Fibroblast of the conjunctiva (primary cell): Measurements from ENCODE around the gene PRKCA.
"Not testable (repeated sequence)": the region's sequence is repeated elsewhere in the genome, so short reads cannot be mapped to it uniquely, and the experiment has no call there.

ENCODE experiments used
- DNase-seq: peaks from one replicate; pipeline ENCODE4 v3.0.0-alpha.2; 2010; ENCODE audit warnings: low read depth

PRKCA gene

GRCh38 chr17:66301864-66302741 is at the start of gene PRKCA:
Gene PRKCA (plus strand): TSS chr17:66302613.
- peak; percentile 44 for DNase-seq

- not testable (repeated sequence) for DNase-seq
These were observed 49.0 kb upstream of the PRKCA start for GRCh38 chr17:66253458-66253857.

GRCh38 chr17:66255112-66255511 is 47.3 kb upstream of the PRKCA start:
- peak; percentile 80 for DNase-seq

- no peak for DNase-seq
These were observed 46.9 kb upstream of the PRKCA start for GRCh38 chr17:66255527-66255971.

- no peak for DNase-seq
These were observed 42.1 kb upstream of the PRKCA start for GRCh38 chr17:66260275-66260674.

GRCh38 chr17:66260688-66261087 is 41.7 kb upstream of the PRKCA start:
- DNase-seq, result no peak

- DNase-seq, result no peak
These were observed 39.6 kb upstream of the PRKCA start for GRCh38 chr17:66262767-66263166.

- no peak for DNase-seq
These were observed 37.7 kb upstream of the PRKCA start for GRCh38 chr17:66264696-66265095.

GRCh38 chr17:66268247-66268927 is 34.0 kb upstream of the PRKCA start:
- peak; percentile 78 for DNase-seq

- DNase-seq, result no peak
These were observed 32.3 kb upstream of the PRKCA start for GRCh38 chr17:66270106-66270505.

GRCh38 chr17:66271512-66271911 is 30.9 kb upstream of the PRKCA start:
- no peak for DNase-seq

- DNase-seq, result peak; percentile 43
These were observed 29.4 kb upstream of the PRKCA start for GRCh38 chr17:66272811-66273585.

- DNase-seq, result no peak
These were observed 28.9 kb upstream of the PRKCA start for GRCh38 chr17:66273586-66273848.

GRCh38 chr17:66275651-66276050 is 26.8 kb upstream of the PRKCA start:
- DNase-seq, result peak; percentile 88

GRCh38 chr17:66276328-66276937 is 26.0 kb upstream of the PRKCA start:
- no peak for DNase-seq

- DNase-seq, result no peak
These were observed 25.2 kb upstream of the PRKCA start for GRCh38 chr17:66277191-66277590.

GRCh38 chr17:66281661-66282369 is 20.6 kb upstream of the PRKCA start:
- peak; percentile 18 for DNase-seq

GRCh38 chr17:66283296-66283934 is 19.0 kb upstream of the PRKCA start:
- no peak for DNase-seq

GRCh38 chr17:66283971-66284370 is 18.4 kb upstream of the PRKCA start:
- DNase-seq, result no peak

GRCh38 chr17:66285149-66285548 is 17.3 kb upstream of the PRKCA start:
- DNase-seq, result no peak

- DNase-seq, result no peak
These were observed 14.5 kb upstream of the PRKCA start for GRCh38 chr17:66287911-66288310.
